Prostate gland (tissue), 2 donors: Measurements from ENCODE around the gene DDX28.

Experiments used
- CTCF ChIP-seq, 4 experiments: fragments of 200-600 bp in 2 of 4; fragments of 450-650 bp in 2 of 4; sonication (generic) in 2 of 4; IDR thresholded peaks; 1 replicate in 3 of 4; 2 replicates in 1 of 4; pipeline ENCODE4 v1.5.1; 2016 to 2019; ENCODE audit warnings: antibody characterized with exemption in 4 of 4, mild to moderate bottlenecking in 2 of 4, moderate library complexity in 2 of 4
- POLR2AphosphoS5 ChIP-seq: sonication (generic); formaldehyde crosslinking; IDR thresholded peaks from one replicate; pipeline ENCODE4 v1.6.1; 2017; ENCODE audit warnings: antibody characterized with exemption

GRCh38 chr16:67987460-67988160, 35.4 kb downstream of the DDX28 start:
- TF ChIP-seq CTCF (IDR thresholded peaks at IDR 0.05) (no peak), POLR2AphosphoS5 (no peak)
